ENCODE results near the gene GRIK5. TPM values are rescaled to one million over a fixed set of nuclear protein-coding genes. Genes with fewer than 3 reads are reported as not detected.

GRIK5 gene
- total RNA-seq, 5 donors from 2014 or later (not counting 1 experiment from before 2014, with no cell fraction given): 0.26 to 1.5 (median 1.3) TPM

GRCh38 chr19:42091742-42092141 is 21.7 kb upstream of the GRIK5 start:
- Histone ChIP-seq H3K4me1 (ENCODE audit: control insufficient read depth in 1 of 2, extremely low read depth in 1 of 2, insufficient read depth in 2 of 2, low read length in 2 of 2) (peaks cover 0 to 35% of the 10 kb centered on the region in 2 experiments), H3K27me3 (replicated peaks in 1 of 2; ENCODE audit: control insufficient read depth in 2 of 2, extremely low read depth in 1 of 2, insufficient read depth in 2 of 2, low read length in 1 of 2) (no peaks in the 10 kb centered on the region), H3K36me3 (ENCODE audit: control insufficient read depth in 2 of 2, extremely low read depth in 1 of 2, insufficient read depth in 1 of 2, low read length in 1 of 2) (peaks cover 9 to 32% of the 10 kb centered on the region in 2 donors), H3K27ac (ENCODE audit: low read length) (no peak overlapping the region), H3K9me3 (no peaks in the 10 kb centered on the region), H3K4me3 (ENCODE audit: control insufficient read depth in 1 of 2, extremely low read depth in 1 of 2, low read length in 1 of 2) (no peak overlapping the region)
- no peak for ATAC-seq (replicated peaks in 1 of 4)
- H3K4me3 Mint-ChIP-seq: no peak overlapping the region
- no peak for DNase-seq
- ChIA-PET CTCF (interaction anchor here in 1 of 2 donors (1.2 kb wide), 1 partner anchor 238 kb away, joined by 4 read pairs; no protein-coding TSS in a partner anchor), POLR2A (interaction anchor here in 1 of 2 donors (0.7 kb wide), 1 partner anchor 211 kb away, joined by 3 read pairs; no protein-coding TSS in a partner anchor)
- no peak overlapping the region for H3K27ac Mint-ChIP-seq
- peaks cover 21% of the 10 kb centered on the region for H3K36me3 Mint-ChIP-seq
- no peaks in the 10 kb centered on the region for H3K27me3 Mint-ChIP-seq
- peaks cover 22 to 35% (median 28%) of the 10 kb centered on the region in 3 donors for H3K4me1 Mint-ChIP-seq
- 93% methylated on average over 6 of the region's 10 CpGs for WGBS (ENCODE audit: insufficient coverage)
- H3K9me3 Mint-ChIP-seq: no peaks in the 10 kb centered on the region

DNA sequence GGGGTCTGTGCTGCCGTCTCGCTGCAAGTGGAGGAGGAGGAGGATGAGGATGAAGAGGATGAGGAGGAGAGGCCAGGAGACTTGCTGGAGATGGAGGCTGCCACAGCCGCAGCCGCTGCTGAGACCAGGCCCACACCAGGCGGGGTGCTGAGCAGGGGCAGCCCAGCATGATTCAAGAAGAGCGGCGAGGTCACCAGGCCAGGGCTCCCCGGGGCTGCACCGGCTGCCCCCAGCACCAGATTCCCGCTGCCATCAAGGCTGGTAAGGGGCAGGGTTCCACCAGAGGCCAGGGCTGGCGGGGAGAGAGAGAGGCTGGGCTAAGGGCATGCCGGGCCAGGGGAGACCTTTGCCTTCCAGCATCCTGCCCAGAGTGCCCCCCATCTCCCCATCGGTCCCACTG is 21.3 kb upstream of the GRIK5 start:
- 97% methylated on average over 10 of the region's 13 CpGs for WGBS (ENCODE audit: insufficient coverage)
- ChIA-PET CTCF (interaction anchor here in 1 of 2 donors (1.2 kb wide), 1 partner anchor 238 kb away, joined by 4 read pairs; no protein-coding TSS in a partner anchor), POLR2A (interaction anchor here in 1 of 2 donors (0.7 kb wide), 1 partner anchor 211 kb away, joined by 3 read pairs; no protein-coding TSS in a partner anchor)
- Mint-ChIP-seq H3K4me3 (no peak overlapping the region), H3K27me3 (no peaks in the 10 kb centered on the region), H3K27ac (peak overlapping the region; percentile 39 to 59), H3K9me3 (no peaks in the 10 kb centered on the region), H3K4me1 (peaks cover 22 to 35% (median 28%) of the 10 kb centered on the region in 3 donors), H3K36me3 (peaks cover 17% of the 10 kb centered on the region)
- Histone ChIP-seq H3K9me3 (no peaks in the 10 kb centered on the region), H3K27ac (ENCODE audit: low read length) (no peak overlapping the region), H3K4me1 (ENCODE audit: control insufficient read depth in 1 of 2, extremely low read depth in 1 of 2, insufficient read depth in 2 of 2, low read length in 2 of 2) (peaks cover 0 to 35% of the 10 kb centered on the region in 2 experiments), H3K36me3 (ENCODE audit: control insufficient read depth in 2 of 2, extremely low read depth in 1 of 2, insufficient read depth in 1 of 2, low read length in 1 of 2) (peaks cover 9 to 27% of the 10 kb centered on the region in 2 donors), H3K4me3 (ENCODE audit: control insufficient read depth in 1 of 2, extremely low read depth in 1 of 2, low read length in 1 of 2) (no peak overlapping the region), H3K27me3 (replicated peaks in 1 of 2; ENCODE audit: control insufficient read depth in 2 of 2, extremely low read depth in 1 of 2, insufficient read depth in 2 of 2, low read length in 1 of 2) (no peaks in the 10 kb centered on the region)
- ATAC-seq (replicated peaks in 1 of 4) (no peak), DNase-seq (no peak)

GRCh38 chr19:42090672-42091071 is 20.7 kb upstream of the GRIK5 start:
- H3K4me3 Mint-ChIP-seq: no peak overlapping the region
- WGBS (ENCODE audit: insufficient coverage): 0% methylated on average over 1 of the region's 9 CpGs

DNA sequence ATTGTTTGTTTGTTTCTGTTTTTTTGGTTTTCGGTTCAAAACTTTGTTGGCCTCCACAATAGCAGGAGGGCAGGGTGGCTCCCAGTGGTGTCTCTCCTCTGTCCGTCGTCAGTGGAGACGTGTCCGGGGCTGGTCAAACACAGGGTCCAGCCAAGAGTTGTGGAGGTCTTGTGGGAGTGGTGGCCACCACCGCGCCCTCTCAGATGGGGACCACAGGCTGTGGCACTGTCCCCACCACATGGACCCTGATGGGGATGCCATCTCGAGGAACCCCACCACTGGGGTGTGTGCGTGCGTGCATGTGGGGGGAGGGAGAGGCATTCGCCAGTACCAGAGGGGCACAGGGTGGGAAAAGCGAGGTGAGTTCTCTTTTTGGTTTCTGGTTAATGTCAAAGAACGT is 19.8 kb upstream of the GRIK5 start:
- Mint-ChIP-seq H3K27me3 (no peaks in the 10 kb centered on the region), H3K27ac (peak overlapping the region in 1 of 2 donors; percentile 25), H3K9me3 (no peaks in the 10 kb centered on the region), H3K4me3 (no peak overlapping the region), H3K36me3 (peaks cover 13% of the 10 kb centered on the region), H3K4me1 (peaks cover 22 to 35% (median 28%) of the 10 kb centered on the region in 3 donors)
- 93% methylated on average over 9 of the region's 13 CpGs for WGBS (ENCODE audit: insufficient coverage)
- H3K27ac ChIP-seq (ENCODE audit: low read length): no peak overlapping the region
- POLR2A ChIA-PET: no interaction called here
- CTCF ChIA-PET: no interaction called here
- H3K9me3 ChIP-seq: no peaks in the 10 kb centered on the region
- no peak overlapping the region for H3K4me3 ChIP-seq (ENCODE audit: control insufficient read depth in 1 of 2, extremely low read depth in 1 of 2, low read length in 1 of 2)
- no peaks in the 10 kb centered on the region for H3K27me3 ChIP-seq (replicated peaks in 1 of 2; ENCODE audit: control insufficient read depth in 2 of 2, extremely low read depth in 1 of 2, insufficient read depth in 2 of 2, low read length in 1 of 2)
- H3K4me1 ChIP-seq (ENCODE audit: control insufficient read depth in 1 of 2, extremely low read depth in 1 of 2, insufficient read depth in 2 of 2, low read length in 2 of 2): peaks cover 0 to 35% of the 10 kb centered on the region in 2 experiments
- DNase-seq: no peak
- peaks cover 0 to 14% of the 10 kb centered on the region in 2 donors for H3K36me3 ChIP-seq (ENCODE audit: control insufficient read depth in 2 of 2, extremely low read depth in 1 of 2, insufficient read depth in 1 of 2, low read length in 1 of 2)
- no peak for ATAC-seq (replicated peaks in 1 of 4)

More at GRCh38 chr19:42090672-42091071, 20.7 kb upstream of the GRIK5 start:
- H3K36me3 ChIP-seq (ENCODE audit: control insufficient read depth in 2 of 2, extremely low read depth in 1 of 2, insufficient read depth in 1 of 2, low read length in 1 of 2): peaks cover 7 to 23% of the 10 kb centered on the region in 2 donors
- peak in 1 of 4 experiments; percentile 38 for ATAC-seq (replicated peaks in 1 of 4)
- H3K27me3 Mint-ChIP-seq: no peaks in the 10 kb centered on the region
- peaks cover 0 to 35% of the 10 kb centered on the region in 2 experiments for H3K4me1 ChIP-seq (ENCODE audit: control insufficient read depth in 1 of 2, extremely low read depth in 1 of 2, insufficient read depth in 2 of 2, low read length in 2 of 2)
- no peak overlapping the region for H3K4me3 ChIP-seq (ENCODE audit: control insufficient read depth in 1 of 2, extremely low read depth in 1 of 2, low read length in 1 of 2)
- H3K27me3 ChIP-seq (replicated peaks in 1 of 2; ENCODE audit: control insufficient read depth in 2 of 2, extremely low read depth in 1 of 2, insufficient read depth in 2 of 2, low read length in 1 of 2): no peaks in the 10 kb centered on the region
- H3K4me1 Mint-ChIP-seq: peaks cover 22 to 35% (median 28%) of the 10 kb centered on the region in 3 donors
- no peaks in the 10 kb centered on the region for H3K9me3 Mint-ChIP-seq
- H3K36me3 Mint-ChIP-seq: peaks cover 17% of the 10 kb centered on the region
- POLR2A ChIA-PET: interaction anchor here in 1 of 2 donors (0.7 kb wide), 1 partner anchor 239 kb away, joined by 5 read pairs; no protein-coding TSS in a partner anchor
- H3K9me3 ChIP-seq: no peaks in the 10 kb centered on the region
- peak overlapping the region; percentile 28 to 59 for H3K27ac Mint-ChIP-seq
- no peak overlapping the region for H3K27ac ChIP-seq (ENCODE audit: low read length)
- DNase-seq: peak in 1 of 35 experiments; percentile 32
- CTCF ChIA-PET: no interaction called here

DNA sequence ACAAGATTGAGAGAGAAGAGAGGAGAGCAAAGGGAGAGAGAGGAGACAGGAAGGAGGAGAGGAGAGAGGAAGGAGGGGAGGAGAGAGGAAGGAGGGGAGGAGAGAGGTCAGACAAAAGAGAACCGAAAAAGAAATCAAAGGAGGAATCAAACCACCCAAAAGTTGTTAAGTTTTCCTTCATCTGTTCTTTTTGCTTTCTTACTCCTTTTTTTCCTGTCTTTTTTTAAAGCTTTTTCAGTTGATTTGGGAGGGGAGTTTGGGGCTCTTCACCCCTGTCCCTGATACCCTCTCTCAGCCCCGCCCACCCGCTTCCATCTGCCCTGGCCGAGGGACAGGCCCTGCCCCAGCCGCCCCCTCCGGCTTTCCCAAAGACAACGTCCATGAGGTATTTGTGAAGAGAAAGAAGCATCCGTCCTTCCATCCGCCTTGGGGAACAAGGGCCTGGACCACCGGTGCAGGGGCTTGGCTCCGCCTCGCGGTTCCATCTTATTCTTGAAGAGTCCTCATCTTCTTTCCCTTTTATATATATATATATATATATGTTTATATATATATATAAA is 19.3 kb upstream of the GRIK5 start:
- H3K9me3 Mint-ChIP-seq: no peaks in the 10 kb centered on the region
- H3K4me3 Mint-ChIP-seq: no peak overlapping the region
- H3K27me3 Mint-ChIP-seq: no peaks in the 10 kb centered on the region
- ChIA-PET CTCF (no interaction called here), POLR2A (interaction anchor here in 1 of 2 donors (0.6 kb wide), 1 partner anchor 126 kb away, joined by 3 read pairs; no protein-coding TSS in a partner anchor)
- WGBS (ENCODE audit: insufficient coverage): no CpG with 5 or more reads among the region's 13 CpGs
- peaks cover 0 to 9% of the 10 kb centered on the region in 2 donors for H3K36me3 ChIP-seq (ENCODE audit: control insufficient read depth in 2 of 2, extremely low read depth in 1 of 2, insufficient read depth in 1 of 2, low read length in 1 of 2)
- no peak for ATAC-seq (replicated peaks in 1 of 4)
- no peak overlapping the region for H3K27ac ChIP-seq (ENCODE audit: low read length)
- H3K4me1 ChIP-seq (ENCODE audit: control insufficient read depth in 1 of 2, extremely low read depth in 1 of 2, insufficient read depth in 2 of 2, low read length in 2 of 2): peaks cover 0 to 35% of the 10 kb centered on the region in 2 experiments
- H3K27me3 ChIP-seq (replicated peaks in 1 of 2; ENCODE audit: control insufficient read depth in 2 of 2, extremely low read depth in 1 of 2, insufficient read depth in 2 of 2, low read length in 1 of 2): no peaks in the 10 kb centered on the region
- peaks cover 22 to 35% (median 28%) of the 10 kb centered on the region in 3 donors for H3K4me1 Mint-ChIP-seq
- H3K4me3 ChIP-seq (ENCODE audit: control insufficient read depth in 1 of 2, extremely low read depth in 1 of 2, low read length in 1 of 2): no peak overlapping the region
- no peak overlapping the region for H3K27ac Mint-ChIP-seq
- no peaks in the 10 kb centered on the region for H3K9me3 ChIP-seq
- peaks cover 8% of the 10 kb centered on the region for H3K36me3 Mint-ChIP-seq
- DNase-seq: no peak

DNA sequence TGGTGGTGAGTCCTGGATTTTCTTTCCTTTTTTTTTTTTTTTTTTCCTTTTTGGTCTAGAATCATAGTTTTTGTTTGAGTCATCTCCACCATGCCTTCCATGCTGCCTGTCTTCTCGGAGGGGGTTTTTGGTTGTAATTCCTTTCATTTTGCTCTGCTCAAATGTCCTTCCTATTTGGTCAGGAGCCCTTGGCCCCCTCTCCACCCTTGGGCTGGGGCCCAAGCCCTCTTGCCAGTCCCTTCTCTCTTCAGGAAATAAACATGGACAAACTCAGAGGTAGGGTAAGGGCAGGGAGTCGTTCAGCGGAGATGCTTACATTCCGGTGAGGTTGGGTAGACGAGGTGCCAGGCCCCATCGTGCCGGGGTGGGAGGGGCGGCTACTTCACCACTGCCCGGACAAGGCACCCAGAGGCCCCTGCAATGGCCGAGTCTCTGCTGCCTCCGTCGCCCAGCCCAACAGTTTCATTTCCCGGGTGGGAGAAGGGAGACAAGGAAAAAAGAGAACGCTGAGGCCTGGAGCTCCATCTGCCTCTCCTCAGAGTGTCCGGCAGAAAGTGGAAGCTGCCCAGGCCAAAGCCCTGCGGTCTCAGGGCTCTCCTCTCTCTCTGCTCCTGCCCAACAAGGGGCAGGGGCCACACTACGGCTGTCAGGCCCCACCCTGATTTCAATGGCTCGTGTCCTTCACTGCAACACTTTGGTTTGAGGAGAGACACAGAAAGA is 18.6 kb upstream of the GRIK5 start:
- no peak for ATAC-seq (replicated peaks in 1 of 4)
- Histone ChIP-seq H3K4me1 (ENCODE audit: control insufficient read depth in 1 of 2, extremely low read depth in 1 of 2, insufficient read depth in 2 of 2, low read length in 2 of 2) (peaks cover 0 to 35% of the 10 kb centered on the region in 2 experiments), H3K27ac (ENCODE audit: low read length) (no peak overlapping the region), H3K36me3 (ENCODE audit: control insufficient read depth in 2 of 2, extremely low read depth in 1 of 2, insufficient read depth in 1 of 2, low read length in 1 of 2) (peaks cover 0 to 3% of the 10 kb centered on the region in 2 donors), H3K27me3 (replicated peaks in 1 of 2; ENCODE audit: control insufficient read depth in 2 of 2, extremely low read depth in 1 of 2, insufficient read depth in 2 of 2, low read length in 1 of 2) (no peaks in the 10 kb centered on the region), H3K4me3 (ENCODE audit: control insufficient read depth in 1 of 2, extremely low read depth in 1 of 2, low read length in 1 of 2) (no peak overlapping the region), H3K9me3 (no peaks in the 10 kb centered on the region)
- peaks cover 3% of the 10 kb centered on the region for H3K36me3 Mint-ChIP-seq
- no peak overlapping the region for H3K27ac Mint-ChIP-seq
- H3K9me3 Mint-ChIP-seq: no peaks in the 10 kb centered on the region
- peaks cover 22 to 35% (median 28%) of the 10 kb centered on the region in 3 donors for H3K4me1 Mint-ChIP-seq
- no peak for DNase-seq
- 89% methylated on average over 10 of the region's 18 CpGs for WGBS (ENCODE audit: insufficient coverage)
- ChIA-PET POLR2A (interaction anchor here in 1 of 2 donors (0.6 kb wide), 1 partner anchor 127 kb away, joined by 3 read pairs; no protein-coding TSS in a partner anchor), CTCF (no interaction called here)
- no peaks in the 10 kb centered on the region for H3K27me3 Mint-ChIP-seq
- no peak overlapping the region for H3K4me3 Mint-ChIP-seq

Measured in T-cell (primary cell).